ENCODE results near the gene LYZL1. TPM values are rescaled to one million over a fixed set of nuclear protein-coding genes. Genes with fewer than 3 reads are reported as not detected.

The LYZL1 gene
- total RNA-seq, 2 donors from 2014 or later: not detected

DNA sequence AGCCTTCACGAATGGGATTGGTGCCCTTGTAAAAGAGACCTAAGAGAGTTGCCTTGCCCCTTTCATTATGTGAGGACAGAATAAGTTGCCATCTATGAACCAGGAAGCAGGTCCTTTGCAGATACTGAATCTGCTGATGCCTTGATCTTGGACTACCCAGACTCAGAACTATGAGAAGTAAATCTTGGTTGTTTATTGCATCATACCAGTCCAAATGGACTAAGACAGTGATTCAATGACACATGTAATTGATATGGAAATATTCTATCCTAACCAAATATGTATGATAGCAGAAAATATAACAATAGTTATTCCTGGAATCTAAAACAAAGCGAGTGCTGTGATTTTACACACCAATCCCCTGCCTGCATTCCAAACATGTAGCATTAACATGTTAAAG is 17.0 kb upstream of the LYZL1 start:
- no peak overlapping the region for H3K4me3 ChIP-seq
- H3K9ac ChIP-seq (ENCODE audit: low read depth in 2 of 2, low read length in 2 of 2): no peak overlapping the region
- intact Hi-C loops (cut with DNase I): no loop called here
- H3K36me3 ChIP-seq: no peaks in the 10 kb centered on the region
- TF ChIP-seq, protein P1, sequence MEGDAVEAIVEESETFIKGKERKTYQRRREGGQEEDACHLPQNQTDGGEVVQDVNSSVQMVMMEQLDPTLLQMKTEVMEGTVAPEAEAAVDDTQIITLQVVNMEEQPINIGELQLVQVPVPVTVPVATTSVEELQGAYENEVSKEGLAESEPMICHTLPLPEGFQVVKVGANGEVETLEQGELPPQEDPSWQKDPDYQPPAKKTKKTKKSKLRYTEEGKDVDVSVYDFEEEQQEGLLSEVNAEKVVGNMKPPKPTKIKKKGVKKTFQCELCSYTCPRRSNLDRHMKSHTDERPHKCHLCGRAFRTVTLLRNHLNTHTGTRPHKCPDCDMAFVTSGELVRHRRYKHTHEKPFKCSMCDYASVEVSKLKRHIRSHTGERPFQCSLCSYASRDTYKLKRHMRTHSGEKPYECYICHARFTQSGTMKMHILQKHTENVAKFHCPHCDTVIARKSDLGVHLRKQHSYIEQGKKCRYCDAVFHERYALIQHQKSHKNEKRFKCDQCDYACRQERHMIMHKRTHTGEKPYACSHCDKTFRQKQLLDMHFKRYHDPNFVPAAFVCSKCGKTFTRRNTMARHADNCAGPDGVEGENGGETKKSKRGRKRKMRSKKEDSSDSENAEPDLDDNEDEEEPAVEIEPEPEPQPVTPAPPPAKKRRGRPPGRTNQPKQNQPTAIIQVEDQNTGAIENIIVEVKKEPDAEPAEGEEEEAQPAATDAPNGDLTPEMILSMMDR (IDR thresholded peaks at IDR 0.05): no peak
- H3K9me3 ChIP-seq: no peaks in the 10 kb centered on the region
- H3K27me3 ChIP-seq: no peaks in the 10 kb centered on the region
- H3K27ac ChIP-seq: no peak overlapping the region
- no peak for DNase-seq
- H3K4me1 ChIP-seq: no peaks in the 10 kb centered on the region

DNA sequence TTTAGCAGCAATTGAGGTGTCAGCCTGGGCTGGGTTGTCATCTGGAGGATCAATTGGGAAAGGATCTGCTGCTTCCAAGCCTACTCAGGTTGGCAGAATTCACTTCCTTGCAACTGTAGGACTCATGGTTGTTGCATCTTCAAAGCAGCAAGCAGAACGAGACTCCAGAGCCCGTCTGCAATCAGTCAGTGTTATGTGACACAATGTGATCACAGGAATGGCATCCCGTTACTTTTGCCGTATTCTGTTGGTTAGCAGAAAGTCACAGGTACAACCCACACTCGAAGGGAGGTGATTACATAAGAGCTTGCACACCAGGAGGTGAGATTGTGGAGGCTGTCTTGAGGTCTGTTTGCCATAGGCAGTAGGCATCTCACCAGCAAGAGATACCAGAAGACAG is 15.4 kb upstream of the LYZL1 start:
- DNase-seq: no peak
- Histone ChIP-seq H3K4me1 (no peaks in the 10 kb centered on the region), H3K9ac (ENCODE audit: low read depth in 2 of 2, low read length in 2 of 2) (no peak overlapping the region), H3K9me3 (no peaks in the 10 kb centered on the region), H3K36me3 (no peaks in the 10 kb centered on the region), H3K4me3 (no peak overlapping the region), H3K27ac (no peak overlapping the region), H3K27me3 (no peaks in the 10 kb centered on the region)
- intact Hi-C loops (cut with DNase I): no loop called here
- TF ChIP-seq, protein P1 (IDR thresholded peaks at IDR 0.05): no peak

DNA sequence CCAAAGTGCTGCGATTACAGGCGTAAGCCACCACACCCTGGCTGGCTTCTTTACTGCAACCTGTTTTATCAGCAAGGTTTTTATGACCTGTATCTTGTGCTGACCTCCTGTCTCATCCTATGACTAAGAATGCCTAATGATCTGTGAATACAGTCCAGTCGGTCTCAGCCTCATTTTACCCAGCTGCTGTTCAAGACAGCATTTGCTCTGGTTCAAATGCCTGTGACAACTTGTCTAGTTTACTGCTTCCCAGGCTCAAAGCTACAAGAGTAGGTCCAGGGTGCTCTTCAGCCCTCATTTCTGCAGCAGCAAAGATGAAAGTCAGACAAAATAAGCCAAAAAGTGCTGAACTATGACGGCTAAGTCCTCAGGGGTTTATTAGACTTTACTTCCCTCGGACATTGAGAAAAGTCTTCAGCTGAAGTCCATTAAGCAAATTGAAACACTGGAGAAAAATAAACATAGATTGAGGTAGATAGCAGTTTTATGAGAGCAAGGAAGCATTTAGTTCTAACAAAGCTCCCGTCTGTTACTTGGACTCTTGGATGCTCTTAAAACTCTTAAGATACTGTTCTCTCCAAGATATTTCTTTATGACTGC is 12.5 kb upstream of the LYZL1 start:
- intact Hi-C loops (cut with DNase I): no loop called here
- H3K27ac ChIP-seq: no peak overlapping the region

DNA sequence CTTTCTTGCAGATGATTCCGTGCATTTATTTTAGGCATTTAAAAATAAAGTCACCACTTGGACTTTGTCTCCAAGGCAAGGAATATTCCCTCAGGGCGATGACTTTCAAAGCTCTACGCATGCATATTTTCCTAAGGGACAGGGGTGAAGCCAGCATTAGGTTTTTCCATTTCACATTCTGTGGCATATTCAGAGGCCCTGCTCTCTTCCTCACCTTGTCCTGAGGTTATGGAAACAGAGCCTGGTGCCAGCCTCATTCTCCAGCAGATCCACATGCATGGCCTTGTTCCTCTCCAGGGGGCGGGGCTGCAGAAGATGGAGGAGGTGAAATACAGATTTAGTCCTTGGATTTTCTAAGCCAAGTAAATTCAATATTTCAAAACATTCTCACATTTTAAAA is 11.6 kb upstream of the LYZL1 start:
- intact Hi-C loops (cut with DNase I): no loop called here
- no peaks in the 10 kb centered on the region for H3K36me3 ChIP-seq
- H3K9me3 ChIP-seq: no peaks in the 10 kb centered on the region
- TF ChIP-seq, protein P1 (IDR thresholded peaks at IDR 0.05): no peak
- H3K27ac ChIP-seq: no peak overlapping the region
- no peaks in the 10 kb centered on the region for H3K4me1 ChIP-seq
- H3K4me3 ChIP-seq: no peak overlapping the region
- H3K27me3 ChIP-seq: no peaks in the 10 kb centered on the region
- DNase-seq: no peak
- H3K9ac ChIP-seq (ENCODE audit: low read depth in 2 of 2, low read length in 2 of 2): no peak overlapping the region

More for the DNA sequence above, 12.5 kb upstream of the LYZL1 start:
- H3K4me3 ChIP-seq: no peak overlapping the region
- no peaks in the 10 kb centered on the region for H3K36me3 ChIP-seq
- H3K9me3 ChIP-seq: no peaks in the 10 kb centered on the region
- no peaks in the 10 kb centered on the region for H3K27me3 ChIP-seq
- TF ChIP-seq, protein P1 (IDR thresholded peaks at IDR 0.05): no peak
- H3K4me1 ChIP-seq: no peaks in the 10 kb centered on the region
- no peak for DNase-seq
- H3K9ac ChIP-seq (ENCODE audit: low read depth in 2 of 2, low read length in 2 of 2): no peak overlapping the region

DNA sequence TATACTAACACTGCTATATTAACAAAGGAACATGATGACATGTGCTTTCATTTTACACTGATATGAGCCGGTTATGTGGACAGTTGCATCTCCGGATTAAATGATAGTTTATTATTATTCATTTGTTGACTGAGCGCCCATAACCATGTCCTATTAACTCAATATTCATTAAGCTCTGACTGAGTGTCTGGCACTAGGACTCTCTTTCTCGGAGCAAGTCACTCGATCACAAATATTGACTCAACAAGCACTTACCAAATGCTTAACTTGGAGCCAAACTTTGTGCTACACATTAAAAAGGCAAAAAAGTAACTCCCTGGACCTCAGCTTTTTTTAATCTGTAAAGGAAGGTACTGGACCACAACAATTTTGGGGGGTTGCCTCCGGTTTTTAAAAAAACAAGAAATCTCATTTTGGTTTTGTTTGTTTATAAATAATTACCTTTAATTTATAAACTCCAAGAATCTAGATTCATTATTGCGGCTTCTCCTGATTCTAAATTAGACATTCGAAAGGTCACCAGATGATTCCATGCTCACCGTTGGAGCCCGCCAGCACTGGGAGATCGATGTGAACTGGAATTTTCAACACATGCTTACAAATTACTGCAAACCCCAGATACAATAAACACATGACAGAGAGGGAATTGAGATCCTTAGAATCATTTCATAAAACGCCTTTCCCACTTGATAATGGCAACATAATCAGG is 8.9 kb upstream of the LYZL1 start:
- no peaks in the 10 kb centered on the region for H3K36me3 ChIP-seq
- DNase-seq: no peak
- no peak overlapping the region for H3K9ac ChIP-seq (ENCODE audit: low read depth in 2 of 2, low read length in 2 of 2)
- intact Hi-C loops (cut with DNase I): no loop called here
- TF ChIP-seq, protein P1 (IDR thresholded peaks at IDR 0.05): no peak
- no peaks in the 10 kb centered on the region for H3K27me3 ChIP-seq
- H3K27ac ChIP-seq: no peak overlapping the region
- H3K9me3 ChIP-seq: no peaks in the 10 kb centered on the region
- no peaks in the 10 kb centered on the region for H3K4me1 ChIP-seq
- no peak overlapping the region for H3K4me3 ChIP-seq

Measured in colonic mucosa (tissue), 4 donors.